CD4-positive, alpha-beta T cell treated with Interleukin-1 beta for 1 hour (primary cell): Measurements from ENCODE around the gene RBM25.

Experiments used
- DNase-seq, 2 donors: peaks; one replicate each; pipeline ENCODE4 v3.0.0-alpha.2; 2020 to 2022

Gene RBM25

GRCh38 chr14:73172500-73172899, 114.2 kb downstream of the RBM25 start:
- no peak for DNase-seq

GRCh38 chr14:73173092-73173735, 114.9 kb downstream of the RBM25 start:
- DNase-seq, result peak in 1 of 2 donors; percentile 36
